SU-DHL-6 (cell line): ENCODE data around the gene GJB3.
A peak's percentile ranks its signal among the peaks of the same experiment; 100 is the strongest.

ENCODE experiments used
- EZH2phosphoT487 ChIP-seq: fragments of 200-600 bp; sonication (generic), shearing (Covaris generic); conservative IDR thresholded peaks from 2 replicates; pipeline ENCODE4 v1.6.1; 2018; ENCODE audit warnings: mild to moderate bottlenecking, antibody characterized with exemption, low read length, moderate library complexity, mixed read lengths
- TF ChIP-seq, protein P1 (sequence below): fragments of 200-600 bp; sonication (generic); IDR thresholded peaks from one replicate; pipeline ENCODE4 v1.5.1; 2017; ENCODE audit warnings: antibody characterized with exemption, mild to moderate bottlenecking, low read length, moderate library complexity; ENCODE audit not compliant: insufficient read depth, poor library complexity, severe bottlenecking

- TF ChIP-seq, protein P1, sequence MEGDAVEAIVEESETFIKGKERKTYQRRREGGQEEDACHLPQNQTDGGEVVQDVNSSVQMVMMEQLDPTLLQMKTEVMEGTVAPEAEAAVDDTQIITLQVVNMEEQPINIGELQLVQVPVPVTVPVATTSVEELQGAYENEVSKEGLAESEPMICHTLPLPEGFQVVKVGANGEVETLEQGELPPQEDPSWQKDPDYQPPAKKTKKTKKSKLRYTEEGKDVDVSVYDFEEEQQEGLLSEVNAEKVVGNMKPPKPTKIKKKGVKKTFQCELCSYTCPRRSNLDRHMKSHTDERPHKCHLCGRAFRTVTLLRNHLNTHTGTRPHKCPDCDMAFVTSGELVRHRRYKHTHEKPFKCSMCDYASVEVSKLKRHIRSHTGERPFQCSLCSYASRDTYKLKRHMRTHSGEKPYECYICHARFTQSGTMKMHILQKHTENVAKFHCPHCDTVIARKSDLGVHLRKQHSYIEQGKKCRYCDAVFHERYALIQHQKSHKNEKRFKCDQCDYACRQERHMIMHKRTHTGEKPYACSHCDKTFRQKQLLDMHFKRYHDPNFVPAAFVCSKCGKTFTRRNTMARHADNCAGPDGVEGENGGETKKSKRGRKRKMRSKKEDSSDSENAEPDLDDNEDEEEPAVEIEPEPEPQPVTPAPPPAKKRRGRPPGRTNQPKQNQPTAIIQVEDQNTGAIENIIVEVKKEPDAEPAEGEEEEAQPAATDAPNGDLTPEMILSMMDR: peak; percentile 17
- TF ChIP-seq EZH2phosphoT487: no peak
Measured at GRCh38 chr1:34787461-34788420, 6.7 kb downstream of the GJB3 start.
